ENCODE data around the gene IGFALS.

DNA sequence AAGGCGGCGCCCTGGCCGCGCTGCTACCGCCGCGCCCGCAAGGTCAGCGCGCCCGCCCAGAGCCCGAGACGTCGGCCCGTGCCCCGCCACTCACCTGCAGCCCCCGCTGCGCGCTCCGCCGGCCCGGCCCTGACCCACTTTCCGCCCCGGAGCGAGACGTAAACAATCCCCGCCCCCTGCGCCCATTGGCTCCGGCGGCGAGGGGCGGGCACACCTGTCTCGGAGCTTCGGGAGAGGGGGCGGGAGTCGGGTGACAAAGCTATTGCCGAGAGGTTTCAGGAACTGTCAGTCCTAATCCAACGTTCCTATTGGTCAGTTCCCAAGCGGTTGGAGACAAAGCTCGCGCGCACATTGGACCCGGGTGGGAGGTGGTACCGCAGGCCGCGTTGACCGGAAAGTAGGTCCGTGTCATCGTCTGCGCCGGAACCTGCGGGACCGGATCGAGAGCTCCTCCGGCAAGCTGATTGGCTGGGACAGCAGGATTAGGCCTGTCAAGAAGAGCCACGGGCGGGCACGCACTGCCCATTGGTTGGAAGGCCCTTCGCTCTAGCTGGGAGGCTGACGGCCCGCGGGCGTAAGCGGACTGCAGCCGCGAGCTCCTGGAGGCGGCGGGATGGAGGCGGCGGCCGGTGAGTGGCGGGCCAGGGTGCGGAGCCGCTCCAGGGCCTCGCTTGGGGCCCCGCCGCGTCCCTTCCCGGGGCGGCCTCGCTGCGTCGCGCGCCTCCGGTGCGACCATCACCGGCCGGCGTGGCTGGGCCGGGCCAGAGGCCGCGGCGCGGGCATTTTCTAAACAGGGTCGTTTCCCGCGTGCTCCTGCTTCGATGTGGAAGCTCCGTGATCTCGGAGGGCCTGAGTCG is 10.9 kb downstream of the IGFALS start, which contains the start of the genes NUBP2 and SPSB3:
- TF ChIP-seq, protein P1, sequence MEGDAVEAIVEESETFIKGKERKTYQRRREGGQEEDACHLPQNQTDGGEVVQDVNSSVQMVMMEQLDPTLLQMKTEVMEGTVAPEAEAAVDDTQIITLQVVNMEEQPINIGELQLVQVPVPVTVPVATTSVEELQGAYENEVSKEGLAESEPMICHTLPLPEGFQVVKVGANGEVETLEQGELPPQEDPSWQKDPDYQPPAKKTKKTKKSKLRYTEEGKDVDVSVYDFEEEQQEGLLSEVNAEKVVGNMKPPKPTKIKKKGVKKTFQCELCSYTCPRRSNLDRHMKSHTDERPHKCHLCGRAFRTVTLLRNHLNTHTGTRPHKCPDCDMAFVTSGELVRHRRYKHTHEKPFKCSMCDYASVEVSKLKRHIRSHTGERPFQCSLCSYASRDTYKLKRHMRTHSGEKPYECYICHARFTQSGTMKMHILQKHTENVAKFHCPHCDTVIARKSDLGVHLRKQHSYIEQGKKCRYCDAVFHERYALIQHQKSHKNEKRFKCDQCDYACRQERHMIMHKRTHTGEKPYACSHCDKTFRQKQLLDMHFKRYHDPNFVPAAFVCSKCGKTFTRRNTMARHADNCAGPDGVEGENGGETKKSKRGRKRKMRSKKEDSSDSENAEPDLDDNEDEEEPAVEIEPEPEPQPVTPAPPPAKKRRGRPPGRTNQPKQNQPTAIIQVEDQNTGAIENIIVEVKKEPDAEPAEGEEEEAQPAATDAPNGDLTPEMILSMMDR (conservative IDR thresholded peaks at IDR 0.05; ENCODE audit: low read depth, low read length): no peak
- TF ChIP-seq POLR2A (IDR thresholded peaks at IDR 0.05; ENCODE audit: low read depth, low read length): no peak
- no peak for TF ChIP-seq RAD21 (IDR thresholded peaks at IDR 0.05; ENCODE audit: low read length)
- peak; percentile 42; the same call in 1 of the 2 replicates for TF ChIP-seq MAZ (IDR thresholded peaks at IDR 0.05; ENCODE audit: borderline replicate concordance, low read depth, low read length)
- TF ChIP-seq CEBPB (IDR thresholded peaks at IDR 0.05; ENCODE audit: low read depth, low read length): no peak
